Endothelial cell of umbilical vein (primary cell): ENCODE results near the gene OR1A1.

Source experiments
- CTCF ChIP-seq, 2 donors: IDR thresholded peaks; 1 replicate in 1 of 2; 2 replicates in 1 of 2; pipeline ENCODE4 v1.5.1; 2011; ENCODE audit warnings: low read length in 2 of 2, mild to moderate bottlenecking in 2 of 2, moderate library complexity in 2 of 2, control low read depth in 1 of 2, inconsistent platforms in 1 of 2, low read depth in 1 of 2; ENCODE audit not compliant: insufficient read depth in 1 of 2; ENCODE audit errors: extremely low read depth in 1 of 2
- POLR2A ChIP-seq: IDR thresholded peaks from 2 replicates; pipeline ENCODE4 v1.6.1; 2012; ENCODE audit warnings: low read depth, mild to moderate bottlenecking, control low read depth, low read length

GRCh38 chr17:3213587-3213986, 6.1 kb downstream of the OR1A1 start:
- TF ChIP-seq POLR2A (no peak), CTCF (IDR thresholded peaks at IDR 0.05; ENCODE audit: extremely low read depth in 1 of 2, insufficient read depth in 1 of 2, low read depth in 1 of 2, low read length in 2 of 2) (no peak)
